GM12864 (cell line): Measurements from ENCODE around the gene AURKAIP1.

Source experiments
- DNase-seq: peaks from one replicate; pipeline ENCODE4 v3.0.0-alpha.2; 2011; ENCODE audit warnings: low read depth
- H3K4me3 ChIP-seq: 2 replicates; pipeline ENCODE4 v1.5.1; 2011; ENCODE audit warnings: mild to moderate bottlenecking, low read depth, low read length, control low read depth
- TF ChIP-seq, protein P1 (sequence below): IDR thresholded peaks from 2 replicates; pipeline ENCODE4 v1.5.1; 2011; ENCODE audit warnings: low read depth, mild to moderate bottlenecking, moderate library complexity, low read length, control low read depth, inconsistent platforms; ENCODE audit errors: missing control alignments

Gene AURKAIP1

GRCh38 chr1:1347026-1347595 lies 27.9 kb downstream of the AURKAIP1 start:
- H3K4me3 ChIP-seq, result no peak overlapping the region
- TF ChIP-seq, protein P1, sequence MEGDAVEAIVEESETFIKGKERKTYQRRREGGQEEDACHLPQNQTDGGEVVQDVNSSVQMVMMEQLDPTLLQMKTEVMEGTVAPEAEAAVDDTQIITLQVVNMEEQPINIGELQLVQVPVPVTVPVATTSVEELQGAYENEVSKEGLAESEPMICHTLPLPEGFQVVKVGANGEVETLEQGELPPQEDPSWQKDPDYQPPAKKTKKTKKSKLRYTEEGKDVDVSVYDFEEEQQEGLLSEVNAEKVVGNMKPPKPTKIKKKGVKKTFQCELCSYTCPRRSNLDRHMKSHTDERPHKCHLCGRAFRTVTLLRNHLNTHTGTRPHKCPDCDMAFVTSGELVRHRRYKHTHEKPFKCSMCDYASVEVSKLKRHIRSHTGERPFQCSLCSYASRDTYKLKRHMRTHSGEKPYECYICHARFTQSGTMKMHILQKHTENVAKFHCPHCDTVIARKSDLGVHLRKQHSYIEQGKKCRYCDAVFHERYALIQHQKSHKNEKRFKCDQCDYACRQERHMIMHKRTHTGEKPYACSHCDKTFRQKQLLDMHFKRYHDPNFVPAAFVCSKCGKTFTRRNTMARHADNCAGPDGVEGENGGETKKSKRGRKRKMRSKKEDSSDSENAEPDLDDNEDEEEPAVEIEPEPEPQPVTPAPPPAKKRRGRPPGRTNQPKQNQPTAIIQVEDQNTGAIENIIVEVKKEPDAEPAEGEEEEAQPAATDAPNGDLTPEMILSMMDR, result no peak
- DNase-seq, result no peak

DNA sequence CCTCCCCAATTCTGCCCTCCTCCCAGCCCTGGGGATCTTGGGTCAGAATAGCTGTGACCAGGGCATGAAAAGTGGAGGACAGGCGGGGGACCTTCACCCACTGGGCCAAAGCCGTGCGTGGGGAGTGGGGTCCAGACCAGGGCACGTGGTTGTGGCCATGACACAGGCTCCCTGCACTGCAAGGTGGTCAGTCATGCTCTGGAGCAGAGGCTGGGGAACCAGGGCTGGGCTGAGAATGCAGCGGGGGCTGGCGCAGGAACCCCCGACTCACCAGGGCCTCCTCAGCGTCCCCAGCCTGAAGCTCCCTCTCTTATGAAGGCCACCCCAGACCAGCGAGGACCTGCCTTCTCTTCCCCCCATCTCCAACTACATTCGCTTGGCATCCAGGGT lies 28.5 kb downstream of the AURKAIP1 start:
- no peak for DNase-seq
- TF ChIP-seq, protein P1, result no peak
- H3K4me3 ChIP-seq, result no peak overlapping the region

DNA sequence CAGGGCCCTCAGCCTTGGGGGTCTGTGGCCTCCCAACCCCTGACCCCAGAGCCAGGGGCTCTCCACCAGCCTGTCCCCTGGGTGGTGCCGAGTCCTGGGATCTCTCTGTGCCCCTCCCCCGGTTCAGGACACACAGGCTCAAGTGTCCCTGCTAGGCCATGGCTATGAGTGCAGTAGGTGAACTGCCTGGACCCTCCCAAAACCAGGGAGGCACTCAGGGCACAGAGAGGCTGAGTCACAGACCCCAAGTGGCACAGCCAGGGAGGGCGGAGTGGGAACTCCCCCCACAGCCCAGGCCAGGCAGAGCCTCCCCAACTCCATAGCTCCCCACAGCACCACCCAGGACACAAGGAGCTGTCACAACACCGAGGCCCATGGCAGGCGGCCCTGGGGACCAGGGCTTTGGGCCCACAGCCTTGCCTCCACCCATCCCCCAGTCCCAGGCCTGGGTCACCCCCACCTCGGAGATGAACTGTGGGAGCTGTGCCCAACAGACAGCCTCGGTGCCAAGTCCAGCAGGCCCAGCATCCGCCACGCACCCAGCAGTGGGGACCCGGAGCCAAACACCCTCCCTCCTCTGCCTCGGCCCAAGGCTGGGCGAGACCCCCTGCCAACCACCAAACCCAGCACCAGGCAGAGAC lies 29.0 kb downstream of the AURKAIP1 start:
- TF ChIP-seq, protein P1, result no peak
- H3K4me3 ChIP-seq, result no peak overlapping the region
- no peak for DNase-seq

- no peak for DNase-seq
- no peak overlapping the region for H3K4me3 ChIP-seq
- TF ChIP-seq, protein P1, result no peak
Observed at GRCh38 chr1:1345384-1345783, 29.6 kb downstream of the AURKAIP1 start.

DNA sequence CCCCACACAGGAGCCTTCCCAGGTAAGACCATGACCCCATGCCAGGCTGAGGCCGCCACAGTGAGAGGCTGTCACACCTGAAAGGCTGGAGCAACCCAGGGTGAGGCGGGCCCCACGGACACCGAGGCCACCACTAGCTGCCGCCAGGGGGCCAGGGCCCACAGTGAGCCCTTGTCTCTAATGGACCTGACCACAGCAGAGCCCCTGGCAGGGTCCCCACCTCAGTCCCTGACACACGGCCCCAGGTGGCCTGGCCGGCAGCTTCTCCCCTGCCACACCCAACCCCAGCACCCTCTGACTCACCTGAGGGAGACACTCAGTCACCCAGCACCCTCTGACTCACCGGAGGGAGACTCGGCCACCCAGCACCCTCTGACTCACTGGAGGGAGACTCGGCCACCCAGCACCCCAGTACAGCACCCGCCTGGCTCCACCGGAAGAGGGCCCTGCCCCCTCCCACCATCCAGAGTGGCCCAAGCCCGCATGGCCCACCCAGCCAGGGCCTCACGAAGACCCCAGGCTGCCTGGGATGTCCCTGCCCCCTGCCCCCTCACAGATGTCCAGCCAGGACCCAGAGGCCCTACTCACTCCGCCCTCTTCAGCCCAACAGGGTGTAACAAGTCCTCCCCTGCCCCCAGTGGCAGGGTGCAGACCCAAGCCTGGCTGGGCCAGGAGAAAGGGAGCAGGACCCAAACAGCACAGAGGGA lies 30.2 kb downstream of the AURKAIP1 start:
- H3K4me3 ChIP-seq, result no peak overlapping the region
- DNase-seq, result no peak
- TF ChIP-seq, protein P1, result peak; percentile 68

- DNase-seq, result no peak
- TF ChIP-seq, protein P1, result no peak
Observed at GRCh38 chr1:1343811-1344421, 31.1 kb downstream of the AURKAIP1 start.

More at GRCh38 chr1:1343811-1344421, 31.1 kb downstream of the AURKAIP1 start:
- no peak overlapping the region for H3K4me3 ChIP-seq
